ENCODE data around the gene MAGEA4.

MAGEA4 gene

DNA sequence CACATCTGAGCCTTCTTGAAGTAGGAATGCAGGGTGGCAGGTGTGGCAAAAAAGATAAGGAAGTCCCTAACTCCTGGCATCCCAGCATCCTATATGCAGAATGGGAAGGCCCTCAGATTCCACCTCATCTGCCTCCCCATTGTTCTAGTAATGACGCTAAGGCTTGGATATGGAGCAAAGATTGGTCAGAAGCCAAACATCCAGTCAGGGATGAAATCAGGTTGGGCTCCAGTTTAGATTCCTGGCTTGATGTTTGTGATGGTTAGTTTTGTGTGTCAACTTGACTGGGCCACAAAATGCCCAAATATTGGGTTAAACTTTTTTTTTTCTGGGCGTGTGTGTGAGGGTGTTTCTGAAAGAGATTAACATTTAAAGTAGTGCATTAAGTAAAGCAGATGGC lies 39.6 kb upstream of the MAGEA4 start:
- H3F3A ChIP-seq (ENCODE audit: insufficient read depth) = no peaks in the 10 kb centered on the region
- H3K4me2 ChIP-seq (ENCODE audit: low read depth, low read length, poor library complexity, severe bottlenecking) = no peak overlapping the region
- H3K9ac ChIP-seq (ENCODE audit: low read length) = no peak overlapping the region
- no peaks in the 10 kb centered on the region for H3K79me2 ChIP-seq (ENCODE audit: insufficient read depth, low read length)
- H2AFZ ChIP-seq (ENCODE audit: low read depth, low read length, severe bottlenecking) = no peak overlapping the region
- H3K27me3 ChIP-seq (ENCODE audit: low read length) = no peaks in the 10 kb centered on the region
- H3K9me2 ChIP-seq (replicated peaks; ENCODE audit: insufficient read depth, low read length) = no peaks in the 10 kb centered on the region
- no peaks in the 10 kb centered on the region for H4K20me1 ChIP-seq (ENCODE audit: low read depth, low read length)
- H3K27ac ChIP-seq (ENCODE audit: low read depth, low read length) = no peak overlapping the region
- H3K4me3 ChIP-seq (ENCODE audit: insufficient read depth, low read length, poor library complexity, severe bottlenecking) = no peak overlapping the region
- TF ChIP-seq CTCF (IDR thresholded peaks at IDR 0.05; ENCODE audit: insufficient read depth, low read length, poor library complexity, severe bottlenecking) = no peak
- no peak for TF ChIP-seq EZH2phosphoT487 (conservative IDR thresholded peaks at IDR 0.05; ENCODE audit: low read length)
- no peaks in the 10 kb centered on the region for H3K9me3 ChIP-seq (ENCODE audit: insufficient read depth, low read length)
- no peaks in the 10 kb centered on the region for H3K36me3 ChIP-seq (ENCODE audit: low read length)

GRCh38 chrX:151875270-151876026 lies 37.2 kb upstream of the MAGEA4 start:
- H3K27ac ChIP-seq (ENCODE audit: low read depth, low read length) = no peak overlapping the region
- H3K9me2 ChIP-seq (replicated peaks; ENCODE audit: insufficient read depth, low read length) = no peaks in the 10 kb centered on the region
- no peak for TF ChIP-seq EZH2phosphoT487 (conservative IDR thresholded peaks at IDR 0.05; ENCODE audit: low read length)
- no peak overlapping the region for H2AFZ ChIP-seq (ENCODE audit: low read depth, low read length, severe bottlenecking)
- no peaks in the 10 kb centered on the region for H3K9me3 ChIP-seq (ENCODE audit: insufficient read depth, low read length)
- H3K9ac ChIP-seq (ENCODE audit: low read length) = no peak overlapping the region
- H3K4me3 ChIP-seq (ENCODE audit: insufficient read depth, low read length, poor library complexity, severe bottlenecking) = no peak overlapping the region
- H3K36me3 ChIP-seq (ENCODE audit: low read length) = no peaks in the 10 kb centered on the region
- H3F3A ChIP-seq (ENCODE audit: insufficient read depth) = no peaks in the 10 kb centered on the region
- H3K79me2 ChIP-seq (ENCODE audit: insufficient read depth, low read length) = no peaks in the 10 kb centered on the region
- no peaks in the 10 kb centered on the region for H3K27me3 ChIP-seq (ENCODE audit: low read length)
- H3K4me2 ChIP-seq (ENCODE audit: low read depth, low read length, poor library complexity, severe bottlenecking) = no peak overlapping the region
- H4K20me1 ChIP-seq (ENCODE audit: low read depth, low read length) = no peaks in the 10 kb centered on the region

GRCh38 chrX:151878574-151878973 lies 34.1 kb upstream of the MAGEA4 start:
- Histone ChIP-seq H3K27me3 (ENCODE audit: low read length) (no peaks in the 10 kb centered on the region), H3K9me2 (replicated peaks; ENCODE audit: insufficient read depth, low read length) (no peaks in the 10 kb centered on the region), H4K20me1 (ENCODE audit: low read depth, low read length) (no peaks in the 10 kb centered on the region), H2AFZ (ENCODE audit: low read depth, low read length, severe bottlenecking) (no peak overlapping the region), H3K9ac (ENCODE audit: low read length) (no peak overlapping the region), H3K4me2 (ENCODE audit: low read depth, low read length, poor library complexity, severe bottlenecking) (no peak overlapping the region), H3K36me3 (ENCODE audit: low read length) (no peaks in the 10 kb centered on the region), H3K27ac (ENCODE audit: low read depth, low read length) (no peak overlapping the region), H3K4me3 (ENCODE audit: insufficient read depth, low read length, poor library complexity, severe bottlenecking) (no peak overlapping the region), H3K79me2 (ENCODE audit: insufficient read depth, low read length) (no peaks in the 10 kb centered on the region), H3K9me3 (ENCODE audit: insufficient read depth, low read length) (no peaks in the 10 kb centered on the region), H3F3A (ENCODE audit: insufficient read depth) (no peaks in the 10 kb centered on the region)
- TF ChIP-seq CTCF (IDR thresholded peaks at IDR 0.05; ENCODE audit: insufficient read depth, low read length, poor library complexity, severe bottlenecking) = no peak
- TF ChIP-seq EZH2phosphoT487 (conservative IDR thresholded peaks at IDR 0.05; ENCODE audit: low read length) = no peak

GRCh38 chrX:151879856-151880255 lies 32.8 kb upstream of the MAGEA4 start:
- no peak overlapping the region for H3K9ac ChIP-seq (ENCODE audit: low read length)
- H3K27me3 ChIP-seq (ENCODE audit: low read length) = no peaks in the 10 kb centered on the region
- no peak overlapping the region for H3K27ac ChIP-seq (ENCODE audit: low read depth, low read length)
- H4K20me1 ChIP-seq (ENCODE audit: low read depth, low read length) = no peaks in the 10 kb centered on the region
- H3F3A ChIP-seq (ENCODE audit: insufficient read depth) = no peaks in the 10 kb centered on the region
- no peak overlapping the region for H3K4me3 ChIP-seq (ENCODE audit: insufficient read depth, low read length, poor library complexity, severe bottlenecking)
- no peaks in the 10 kb centered on the region for H3K9me2 ChIP-seq (replicated peaks; ENCODE audit: insufficient read depth, low read length)
- H3K36me3 ChIP-seq (ENCODE audit: low read length) = no peaks in the 10 kb centered on the region
- H2AFZ ChIP-seq (ENCODE audit: low read depth, low read length, severe bottlenecking) = no peak overlapping the region
- no peak for TF ChIP-seq CTCF (IDR thresholded peaks at IDR 0.05; ENCODE audit: insufficient read depth, low read length, poor library complexity, severe bottlenecking)
- no peak for TF ChIP-seq EZH2phosphoT487 (conservative IDR thresholded peaks at IDR 0.05; ENCODE audit: low read length)
- H3K9me3 ChIP-seq (ENCODE audit: insufficient read depth, low read length) = no peaks in the 10 kb centered on the region
- no peaks in the 10 kb centered on the region for H3K79me2 ChIP-seq (ENCODE audit: insufficient read depth, low read length)
- no peak overlapping the region for H3K4me2 ChIP-seq (ENCODE audit: low read depth, low read length, poor library complexity, severe bottlenecking)
